ENCODE data around the gene KRABD2.

Gene KRABD2

GRCh38 chr17:8376271-8377067 is at the start of gene KRABD2:
Gene KRABD2, minus strand, starts transcription at chr17:8376704.
- in situ Hi-C loops (cut with HindIII; ENCODE audit: low pct_ligation_motif_present, low sequenced_read_pairs) = no loop called here
- H3K27ac ChIP-seq = peak within 1 kb of the TSS; percentile 54
- no peaks in the 10 kb centered on the region for H3K27me3 ChIP-seq (replicated peaks)
- H3K36me3 ChIP-seq (replicated peaks) = peaks cover 48% of the 10 kb centered on the region
- peak within 1 kb of the TSS; percentile 80 for H3K4me3 ChIP-seq (ENCODE audit: low read depth, low read length)
- peak; percentile 68 for DNase-seq
- TF ChIP-seq, protein P1, sequence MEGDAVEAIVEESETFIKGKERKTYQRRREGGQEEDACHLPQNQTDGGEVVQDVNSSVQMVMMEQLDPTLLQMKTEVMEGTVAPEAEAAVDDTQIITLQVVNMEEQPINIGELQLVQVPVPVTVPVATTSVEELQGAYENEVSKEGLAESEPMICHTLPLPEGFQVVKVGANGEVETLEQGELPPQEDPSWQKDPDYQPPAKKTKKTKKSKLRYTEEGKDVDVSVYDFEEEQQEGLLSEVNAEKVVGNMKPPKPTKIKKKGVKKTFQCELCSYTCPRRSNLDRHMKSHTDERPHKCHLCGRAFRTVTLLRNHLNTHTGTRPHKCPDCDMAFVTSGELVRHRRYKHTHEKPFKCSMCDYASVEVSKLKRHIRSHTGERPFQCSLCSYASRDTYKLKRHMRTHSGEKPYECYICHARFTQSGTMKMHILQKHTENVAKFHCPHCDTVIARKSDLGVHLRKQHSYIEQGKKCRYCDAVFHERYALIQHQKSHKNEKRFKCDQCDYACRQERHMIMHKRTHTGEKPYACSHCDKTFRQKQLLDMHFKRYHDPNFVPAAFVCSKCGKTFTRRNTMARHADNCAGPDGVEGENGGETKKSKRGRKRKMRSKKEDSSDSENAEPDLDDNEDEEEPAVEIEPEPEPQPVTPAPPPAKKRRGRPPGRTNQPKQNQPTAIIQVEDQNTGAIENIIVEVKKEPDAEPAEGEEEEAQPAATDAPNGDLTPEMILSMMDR (IDR thresholded peaks at IDR 0.05; ENCODE audit: low read depth, low read length, missing control alignments) = peak; percentile 71

DNA sequence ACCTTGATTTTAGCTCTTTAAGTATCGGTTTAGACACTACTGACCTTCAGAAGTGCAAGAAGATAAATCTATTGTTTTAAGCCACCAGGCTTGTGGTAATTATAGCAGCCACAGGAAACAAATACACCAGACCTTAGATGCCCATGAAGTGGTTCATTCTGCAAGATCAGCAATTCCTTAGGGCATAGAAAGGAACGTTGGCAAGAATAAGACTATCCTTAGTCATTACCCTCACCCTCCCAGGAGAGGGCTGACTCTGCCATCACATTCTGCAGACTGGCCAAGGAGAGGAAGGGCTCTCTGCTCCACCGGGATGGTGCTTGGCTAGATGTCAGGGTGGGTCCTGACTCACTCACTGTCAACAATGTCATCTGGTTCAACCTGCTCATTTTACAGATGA is 45.1 kb upstream of the KRABD2 start:
- DNase-seq = no peak
- Histone ChIP-seq H3K36me3 (replicated peaks) (no peaks in the 10 kb centered on the region), H3K27ac (no peak overlapping the region), H3K4me3 (ENCODE audit: low read depth, low read length) (no peak overlapping the region), H3K27me3 (replicated peaks) (peaks cover 6% of the 10 kb centered on the region)
- in situ Hi-C loops (cut with HindIII; ENCODE audit: low pct_ligation_motif_present, low sequenced_read_pairs) = no loop called here
- TF ChIP-seq, protein P1 (IDR thresholded peaks at IDR 0.05; ENCODE audit: low read depth, low read length, missing control alignments) = no peak

- no peak overlapping the region for H3K27ac ChIP-seq
- DNase-seq = peak; percentile 29
- H3K36me3 ChIP-seq (replicated peaks) = no peaks in the 10 kb centered on the region
- in situ Hi-C loops (cut with HindIII; ENCODE audit: low pct_ligation_motif_present, low sequenced_read_pairs) = no loop called here
- TF ChIP-seq, protein P1 (IDR thresholded peaks at IDR 0.05; ENCODE audit: low read depth, low read length, missing control alignments) = no peak
- H3K4me3 ChIP-seq (ENCODE audit: low read depth, low read length) = no peak overlapping the region
- peaks cover 6% of the 10 kb centered on the region for H3K27me3 ChIP-seq (replicated peaks)
These were observed 43.8 kb upstream of the KRABD2 start for GRCh38 chr17:8420041-8420934.

DNA sequence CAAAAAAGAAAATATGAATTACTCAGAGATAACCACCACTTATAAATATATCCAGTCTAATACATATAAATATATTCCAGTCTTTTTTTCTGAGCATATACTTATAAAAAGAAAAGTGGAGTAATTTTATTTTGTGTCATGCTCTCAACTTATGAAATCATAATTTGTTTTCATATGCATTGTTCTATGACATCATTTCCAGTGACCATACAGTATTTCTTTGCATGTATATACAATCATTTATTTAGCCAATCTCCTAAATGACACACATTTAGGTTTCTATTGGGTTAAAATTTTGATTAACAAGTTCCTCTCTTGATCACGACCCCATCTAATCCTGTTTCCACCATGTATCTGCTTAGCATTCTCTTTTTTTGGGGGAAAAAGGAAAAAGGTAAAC is 42.8 kb upstream of the KRABD2 start:
- Histone ChIP-seq H3K27ac (no peak overlapping the region), H3K27me3 (replicated peaks) (peaks cover 6% of the 10 kb centered on the region), H3K36me3 (replicated peaks) (no peaks in the 10 kb centered on the region), H3K4me3 (ENCODE audit: low read depth, low read length) (no peak overlapping the region)
- TF ChIP-seq, protein P1 (IDR thresholded peaks at IDR 0.05; ENCODE audit: low read depth, low read length, missing control alignments) = no peak
- in situ Hi-C loops (cut with HindIII; ENCODE audit: low pct_ligation_motif_present, low sequenced_read_pairs) = no loop called here
- DNase-seq = no peak

GRCh38 chr17:8418471-8418870 is 42.0 kb upstream of the KRABD2 start:
- Histone ChIP-seq H3K4me3 (ENCODE audit: low read depth, low read length) (no peak overlapping the region), H3K36me3 (replicated peaks) (no peaks in the 10 kb centered on the region), H3K27ac (no peak overlapping the region), H3K27me3 (replicated peaks) (peaks cover 6% of the 10 kb centered on the region)
- in situ Hi-C loops (cut with HindIII; ENCODE audit: low pct_ligation_motif_present, low sequenced_read_pairs) = no loop called here
- TF ChIP-seq, protein P1 (IDR thresholded peaks at IDR 0.05; ENCODE audit: low read depth, low read length, missing control alignments) = no peak
- DNase-seq = no peak

Data from brain microvascular endothelial cell (primary cell).